ENCODE data around the gene PCBP4. TPM values are rescaled to one million over a fixed set of nuclear protein-coding genes. Genes with fewer than 3 reads are reported as not detected.

Gene PCBP4
- total RNA-seq, 1 donor from 2014 or later: 30.5 TPM

- peak; percentile 57 for DNase-seq (ENCODE audit: low spot score)
- no peak overlapping the region for H2AFZ ChIP-seq (replicated peaks)
- Mint-ChIP-seq H3K36me3 (no peaks in the 10 kb centered on the region), H3K27me3 (ENCODE audit: insufficient read depth, low read depth) (no peaks in the 10 kb centered on the region), H3K4me3 (peak overlapping the region; percentile 58), H3K4me1 (peaks cover 61% of the 10 kb centered on the region), H3K9me3 (no peaks in the 10 kb centered on the region), H3K27ac (peak overlapping the region; percentile 57)
- H3K9me3 ChIP-seq (ENCODE audit: low read depth): no peaks in the 10 kb centered on the region
- no peaks in the 10 kb centered on the region for H3K27me3 ChIP-seq
- H3K4me3 ChIP-seq: no peak overlapping the region
- peaks cover 47% of the 10 kb centered on the region for H3K4me1 ChIP-seq
- H3K9ac ChIP-seq: no peak overlapping the region
- peaks cover 28% of the 10 kb centered on the region for H3F3A ChIP-seq (ENCODE audit: low read depth)
- H3K4me2 ChIP-seq: peak overlapping the region; percentile 72
- no peaks in the 10 kb centered on the region for H3K36me3 ChIP-seq
- TF ChIP-seq EZH2phosphoT487 (IDR thresholded peaks at IDR 0.05) (no peak), CTCF (IDR thresholded peaks at IDR 0.05) (no peak), EZH2 (IDR thresholded peaks at IDR 0.05) (no peak)
- H3K27ac ChIP-seq: no peak overlapping the region
- no peaks in the 10 kb centered on the region for H4K20me1 ChIP-seq (ENCODE audit: low read depth)
- no peaks in the 10 kb centered on the region for H3K79me2 ChIP-seq (ENCODE audit: low read depth)
These were observed 38.3 kb upstream of the PCBP4 start for GRCh38 chr3:52005571-52005986.

- Histone ChIP-seq H3K9me3 (ENCODE audit: low read depth) (no peaks in the 10 kb centered on the region), H2AFZ (replicated peaks) (no peak overlapping the region), H3K4me1 (peaks cover 47% of the 10 kb centered on the region), H4K20me1 (ENCODE audit: low read depth) (no peaks in the 10 kb centered on the region), H3K27me3 (no peaks in the 10 kb centered on the region), H3K36me3 (no peaks in the 10 kb centered on the region), H3K4me3 (no peak overlapping the region), H3K79me2 (ENCODE audit: low read depth) (no peaks in the 10 kb centered on the region), H3F3A (ENCODE audit: low read depth) (peaks cover 28% of the 10 kb centered on the region), H3K27ac (no peak overlapping the region), H3K9ac (no peak overlapping the region), H3K4me2 (peak overlapping the region; percentile 72)
- peaks cover 61% of the 10 kb centered on the region for H3K4me1 Mint-ChIP-seq
- H3K27me3 Mint-ChIP-seq (ENCODE audit: insufficient read depth, low read depth): no peaks in the 10 kb centered on the region
- H3K36me3 Mint-ChIP-seq: no peaks in the 10 kb centered on the region
- DNase-seq (ENCODE audit: low spot score): peak; percentile 29
- peak overlapping the region; percentile 66 for H3K27ac Mint-ChIP-seq
- TF ChIP-seq EZH2 (IDR thresholded peaks at IDR 0.05) (no peak), CTCF (IDR thresholded peaks at IDR 0.05) (no peak), EZH2phosphoT487 (IDR thresholded peaks at IDR 0.05) (no peak)
- no peaks in the 10 kb centered on the region for H3K9me3 Mint-ChIP-seq
- peak overlapping the region; percentile 70 for H3K4me3 Mint-ChIP-seq
These were observed 37.7 kb upstream of the PCBP4 start for GRCh38 chr3:52004906-52005395.

GRCh38 chr3:52004163-52004787 lies 37.0 kb upstream of the PCBP4 start:
- H3K4me3 Mint-ChIP-seq: peak overlapping the region; percentile 61
- Histone ChIP-seq H3K27me3 (no peaks in the 10 kb centered on the region), H4K20me1 (ENCODE audit: low read depth) (no peaks in the 10 kb centered on the region), H2AFZ (replicated peaks) (no peak overlapping the region), H3K9me3 (ENCODE audit: low read depth) (no peaks in the 10 kb centered on the region), H3K27ac (no peak overlapping the region), H3K4me1 (peaks cover 47% of the 10 kb centered on the region), H3K79me2 (ENCODE audit: low read depth) (no peaks in the 10 kb centered on the region), H3K9ac (no peak overlapping the region), H3K36me3 (no peaks in the 10 kb centered on the region), H3F3A (ENCODE audit: low read depth) (peaks cover 28% of the 10 kb centered on the region), H3K4me3 (peak overlapping the region; percentile 45), H3K4me2 (peak overlapping the region; percentile 72)
- no peaks in the 10 kb centered on the region for H3K9me3 Mint-ChIP-seq
- H3K36me3 Mint-ChIP-seq: no peaks in the 10 kb centered on the region
- H3K4me1 Mint-ChIP-seq: peaks cover 61% of the 10 kb centered on the region
- peak overlapping the region; percentile 99 for H3K27ac Mint-ChIP-seq
- H3K27me3 Mint-ChIP-seq (ENCODE audit: insufficient read depth, low read depth): no peaks in the 10 kb centered on the region
- DNase-seq (ENCODE audit: low spot score): peak; percentile 90
- no peak for TF ChIP-seq EZH2phosphoT487 (IDR thresholded peaks at IDR 0.05)
- no peak for TF ChIP-seq EZH2 (IDR thresholded peaks at IDR 0.05)
- peak; percentile 76 for TF ChIP-seq CTCF (IDR thresholded peaks at IDR 0.05)

All from neural progenitor cell (in vitro differentiated cells).